Fibroblast of mammary gland (primary cell): ENCODE results near the gene PRDX2.

Source experiments
- DNase-seq: peaks from one replicate; pipeline ENCODE4 v3.0.0-alpha.2; 2010; ENCODE audit warnings: low read depth
- H3K4me3 ChIP-seq: 2 replicates; pipeline ENCODE4 v1.5.1; 2011; ENCODE audit warnings: low read depth, mild to moderate bottlenecking, low read length, moderate library complexity; ENCODE audit not compliant: control insufficient read depth
- TF ChIP-seq, protein P1 (sequence below): conservative IDR thresholded peaks from 2 replicates; pipeline ENCODE4 v1.5.1; 2011; ENCODE audit warnings: low read depth, low read length, inconsistent platforms; ENCODE audit not compliant: control insufficient read depth, insufficient read depth

Gene PRDX2

DNA sequence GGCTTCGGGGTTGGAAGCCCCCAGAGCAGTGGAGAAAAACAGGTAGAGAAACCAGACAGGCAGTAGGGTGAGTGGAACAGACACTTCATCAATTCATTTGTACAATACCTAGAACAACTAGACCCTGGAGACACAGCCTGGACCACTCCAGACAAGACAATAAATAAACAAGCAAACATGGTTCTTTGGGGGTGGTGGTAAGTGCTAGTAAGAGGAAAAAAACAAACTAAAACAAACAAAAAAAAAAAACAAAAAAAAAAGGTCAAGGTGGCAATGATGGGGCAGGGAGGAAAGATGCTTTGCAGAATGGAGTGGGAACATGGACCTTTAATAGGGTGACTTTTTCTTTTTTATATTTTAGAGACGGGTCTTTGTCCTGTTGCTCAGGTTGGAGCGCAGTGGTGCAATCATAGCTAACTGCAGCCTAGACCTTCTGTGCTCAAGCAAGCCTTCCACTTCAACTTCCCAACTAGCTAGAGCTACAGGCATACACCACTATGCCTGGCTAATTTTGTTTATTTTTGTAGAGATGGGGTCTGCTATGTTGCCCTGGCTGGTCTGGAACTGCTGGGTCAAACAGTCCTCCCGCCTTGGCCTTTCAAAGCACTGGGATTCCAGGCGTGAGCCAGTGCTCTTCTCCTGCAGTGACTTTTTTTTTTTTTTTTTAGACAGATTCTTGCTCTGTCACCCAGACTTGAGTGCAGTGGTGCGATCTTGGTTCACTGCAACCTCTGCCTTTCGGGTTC, 7.2 kb downstream of the PRDX2 start:
- TF ChIP-seq, protein P1, sequence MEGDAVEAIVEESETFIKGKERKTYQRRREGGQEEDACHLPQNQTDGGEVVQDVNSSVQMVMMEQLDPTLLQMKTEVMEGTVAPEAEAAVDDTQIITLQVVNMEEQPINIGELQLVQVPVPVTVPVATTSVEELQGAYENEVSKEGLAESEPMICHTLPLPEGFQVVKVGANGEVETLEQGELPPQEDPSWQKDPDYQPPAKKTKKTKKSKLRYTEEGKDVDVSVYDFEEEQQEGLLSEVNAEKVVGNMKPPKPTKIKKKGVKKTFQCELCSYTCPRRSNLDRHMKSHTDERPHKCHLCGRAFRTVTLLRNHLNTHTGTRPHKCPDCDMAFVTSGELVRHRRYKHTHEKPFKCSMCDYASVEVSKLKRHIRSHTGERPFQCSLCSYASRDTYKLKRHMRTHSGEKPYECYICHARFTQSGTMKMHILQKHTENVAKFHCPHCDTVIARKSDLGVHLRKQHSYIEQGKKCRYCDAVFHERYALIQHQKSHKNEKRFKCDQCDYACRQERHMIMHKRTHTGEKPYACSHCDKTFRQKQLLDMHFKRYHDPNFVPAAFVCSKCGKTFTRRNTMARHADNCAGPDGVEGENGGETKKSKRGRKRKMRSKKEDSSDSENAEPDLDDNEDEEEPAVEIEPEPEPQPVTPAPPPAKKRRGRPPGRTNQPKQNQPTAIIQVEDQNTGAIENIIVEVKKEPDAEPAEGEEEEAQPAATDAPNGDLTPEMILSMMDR, result no peak
- DNase-seq, result peak; percentile 57
- H3K4me3 ChIP-seq, result no peak overlapping the region

DNA sequence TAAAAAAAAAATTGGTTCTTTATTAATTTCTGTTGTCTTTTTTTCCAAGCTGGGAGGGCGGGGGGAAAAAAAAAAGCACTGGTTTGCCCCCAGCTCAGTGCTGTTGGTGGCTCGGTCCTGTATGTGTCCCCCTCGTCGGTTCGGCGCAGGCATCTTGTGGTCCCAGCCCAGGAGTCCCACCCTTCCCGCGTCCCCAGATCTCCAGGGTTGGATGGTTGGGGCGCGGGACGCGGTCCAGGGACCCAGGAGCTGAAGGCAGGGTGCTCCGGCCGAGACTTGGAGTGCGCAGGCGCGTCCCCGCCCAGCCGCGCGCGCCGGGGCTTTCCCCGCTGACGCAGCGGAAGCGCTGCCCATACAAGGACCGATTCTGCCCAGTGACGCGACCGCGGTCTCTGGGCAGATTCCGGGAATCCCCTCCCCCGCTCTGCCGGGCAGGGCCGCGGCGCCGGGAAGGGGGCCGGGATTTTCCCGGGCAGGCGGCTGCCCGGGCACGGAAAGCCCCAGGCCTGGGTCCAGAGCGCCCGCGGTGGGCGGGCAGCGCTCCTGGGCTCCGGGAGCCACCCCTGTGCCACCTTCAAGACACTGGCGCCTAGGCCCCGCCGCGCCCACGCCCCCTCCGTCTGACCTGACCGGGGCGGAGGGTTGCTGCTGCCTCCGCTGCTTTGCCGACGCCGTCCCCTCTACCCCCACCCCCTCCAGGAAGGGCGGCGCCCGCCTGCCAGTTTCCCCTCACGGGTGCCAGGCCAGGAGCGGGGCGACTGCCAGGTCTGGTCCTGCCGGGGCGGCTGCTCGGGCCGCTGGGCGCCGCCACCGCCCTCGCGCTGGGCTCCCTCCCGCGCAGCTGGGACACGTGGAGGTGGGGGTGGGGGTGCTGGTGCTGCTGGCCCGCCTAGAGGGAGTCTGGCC, 8.1 kb downstream of the PRDX2 start:
- H3K4me3 ChIP-seq, result peak overlapping the region; percentile 88
- TF ChIP-seq, protein P1, result no peak
- DNase-seq, result peak; percentile 92

DNA sequence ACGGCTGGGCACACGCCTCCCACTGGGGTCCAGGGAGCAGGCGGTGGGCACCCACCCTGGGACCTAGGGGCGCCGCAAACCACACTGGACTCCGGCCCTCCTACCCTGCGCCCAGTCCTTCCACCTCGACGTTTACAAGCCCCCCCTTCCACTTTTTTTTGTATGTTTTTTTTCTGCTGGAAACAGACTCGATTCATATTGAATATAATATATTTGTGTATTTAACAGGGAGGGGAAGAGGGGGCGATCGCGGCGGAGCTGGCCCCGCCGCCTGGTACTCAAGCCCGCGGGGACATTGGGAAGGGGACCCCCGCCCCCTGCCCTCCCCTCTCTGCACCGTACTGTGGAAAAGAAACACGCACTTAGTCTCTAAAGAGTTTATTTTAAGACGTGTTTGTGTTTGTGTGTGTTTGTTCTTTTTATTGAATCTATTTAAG, 8.7 kb downstream of the PRDX2 start:
- TF ChIP-seq, protein P1, result no peak

DNA sequence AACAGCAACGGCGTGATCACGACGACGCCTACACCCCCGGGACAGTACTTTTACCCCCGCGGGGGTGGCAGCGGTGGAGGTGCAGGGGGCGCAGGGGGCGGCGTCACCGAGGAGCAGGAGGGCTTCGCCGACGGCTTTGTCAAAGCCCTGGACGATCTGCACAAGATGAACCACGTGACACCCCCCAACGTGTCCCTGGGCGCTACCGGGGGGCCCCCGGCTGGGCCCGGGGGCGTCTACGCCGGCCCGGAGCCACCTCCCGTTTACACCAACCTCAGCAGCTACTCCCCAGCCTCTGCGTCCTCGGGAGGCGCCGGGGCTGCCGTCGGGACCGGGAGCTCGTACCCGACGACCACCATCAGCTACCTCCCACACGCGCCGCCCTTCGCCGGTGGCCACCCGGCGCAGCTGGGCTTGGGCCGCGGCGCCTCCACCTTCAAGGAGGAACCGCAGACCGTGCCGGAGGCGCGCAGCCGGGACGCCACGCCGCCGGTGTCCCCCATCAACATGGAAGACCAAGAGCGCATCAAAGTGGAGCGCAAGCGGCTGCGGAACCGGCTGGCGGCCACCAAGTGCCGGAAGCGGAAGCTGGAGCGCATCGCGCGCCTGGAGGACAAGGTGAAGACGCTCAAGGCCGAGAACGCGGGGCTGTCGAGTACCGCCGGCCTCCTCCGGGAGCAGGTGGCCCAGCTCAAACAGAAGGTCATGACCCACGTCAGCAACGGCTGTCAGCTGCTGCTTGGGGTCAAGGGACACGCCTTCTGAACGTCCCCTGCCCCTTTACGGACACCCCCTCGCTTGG, 9.3 kb downstream of the PRDX2 start:
- peak; percentile 54 for DNase-seq
- TF ChIP-seq, protein P1, result no peak

More for the DNA sequence above, 8.7 kb downstream of the PRDX2 start:
- H3K4me3 ChIP-seq, result peak overlapping the region; percentile 88
- DNase-seq, result no peak

DNA sequence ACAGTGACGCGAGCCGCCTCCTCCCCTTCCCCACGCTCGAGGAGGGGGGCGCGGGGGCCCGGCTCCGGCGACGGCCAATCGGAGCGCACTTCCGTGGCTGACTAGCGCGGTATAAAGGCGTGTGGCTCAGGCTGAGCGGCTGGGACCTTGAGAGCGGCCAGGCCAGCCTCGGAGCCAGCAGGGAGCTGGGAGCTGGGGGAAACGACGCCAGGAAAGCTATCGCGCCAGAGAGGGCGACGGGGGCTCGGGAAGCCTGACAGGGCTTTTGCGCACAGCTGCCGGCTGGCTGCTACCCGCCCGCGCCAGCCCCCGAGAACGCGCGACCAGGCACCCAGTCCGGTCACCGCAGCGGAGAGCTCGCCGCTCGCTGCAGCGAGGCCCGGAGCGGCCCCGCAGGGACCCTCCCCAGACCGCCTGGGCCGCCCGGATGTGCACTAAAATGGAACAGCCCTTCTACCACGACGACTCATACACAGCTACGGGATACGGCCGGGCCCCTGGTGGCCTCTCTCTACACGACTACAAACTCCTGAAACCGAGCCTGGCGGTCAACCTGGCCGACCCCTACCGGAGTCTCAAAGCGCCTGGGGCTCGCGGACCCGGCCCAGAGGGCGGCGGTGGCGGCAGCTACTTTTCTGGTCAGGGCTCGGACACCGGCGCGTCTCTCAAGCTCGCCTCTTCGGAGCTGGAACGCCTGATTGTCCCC, 10.1 kb downstream of the PRDX2 start, which contains the start of gene JUNB:
JUNB (plus strand) TSS at position 142 of the 706 bp plus-strand sequence; CDS start at position 428, 286 bp downstream.
- peak; percentile 95 for DNase-seq
- TF ChIP-seq, protein P1, result no peak

More for the DNA sequence above, 9.3 kb downstream of the PRDX2 start:
- peak overlapping the region; percentile 88 for H3K4me3 ChIP-seq

More for the DNA sequence above, 10.1 kb downstream of the PRDX2 start, which contains the start of gene JUNB:
- H3K4me3 ChIP-seq, result peak within 1 kb of the TSS; percentile 88
